Measurements from ENCODE around the gene ARSI.

- TF ChIP-seq POLR2AphosphoS5 (IDR thresholded peaks at IDR 0.05; ENCODE audit: low read depth, low read length) (no peak), CTCF (IDR thresholded peaks at IDR 0.05) (no peak), ZBTB33 (IDR thresholded peaks at IDR 0.05; ENCODE audit: borderline replicate concordance, low read depth) (no peak), SIN3A (IDR thresholded peaks at IDR 0.05; ENCODE audit: borderline replicate concordance, low read depth, low read length) (no peak), ELF1 (IDR thresholded peaks at IDR 0.05) (no peak), GABPA (IDR thresholded peaks at IDR 0.05; ENCODE audit: low read depth) (no peak), EP300 (IDR thresholded peaks at IDR 0.05; ENCODE audit: borderline replicate concordance in 1 of 2, low read depth in 1 of 2, low read length in 1 of 2) (no peak), RXRA (IDR thresholded peaks at IDR 0.05; ENCODE audit: borderline replicate concordance, low read depth) (no peak)
These were observed 18.8 kb downstream of the ARSI start for GRCh38 chr5:150283904-150284303.
